HepG2 (cell line): ENCODE measurements around the gene DPEP1. TPM values are rescaled to one million over a fixed set of nuclear protein-coding genes. Genes with fewer than 3 reads are reported as not detected.

Experiments used
- DZIP1 ChIP-seq: sonication (generic); formaldehyde crosslinking; IDR thresholded peaks from 2 replicates; pipeline ENCODE4 v1.5.0; 2020; ENCODE audit warnings: mild to moderate bottlenecking, missing genetic modification reagents
- KDM5A ChIP-seq: fragments of 200-600 bp; sonication (generic); IDR thresholded peaks from 2 replicates; pipeline ENCODE4 v1.7.0; 2018; ENCODE audit warnings: antibody characterized with exemption, mild to moderate bottlenecking, low read length, borderline replicate concordance
- MXI1 ChIP-seq: IDR thresholded peaks from 3 replicates; pipeline ENCODE4 v1.6.1; 2012; ENCODE audit warnings: low read depth, low read length, inconsistent platforms, borderline replicate concordance
- NFATC3 ChIP-seq: sonication (generic); formaldehyde crosslinking; IDR thresholded peaks from 2 replicates; pipeline ENCODE4 v1.5.1; 2020; ENCODE audit warnings: mild to moderate bottlenecking, missing genetic modification reagents
- NFIC ChIP-seq: IDR thresholded peaks from 2 replicates; pipeline ENCODE4 v1.6.1; 2012; ENCODE audit warnings: mild to moderate bottlenecking, low read length, inconsistent platforms
- NONO ChIP-seq, 2 experiments: fragments of 450-650 bp in 1 of 2; sonication (generic) in 1 of 2; formaldehyde crosslinking in 1 of 2; IDR thresholded peaks in 1 of 2; conservative IDR thresholded peaks in 1 of 2; 2 replicates each; pipeline versions ENCODE4 v1.6.1 to v1.8.0; 2017 to 2022; ENCODE audit warnings: mild to moderate bottlenecking in 1 of 2, missing genetic modification reagents in 1 of 2, moderate library complexity in 1 of 2
- NR2F2 ChIP-seq: IDR thresholded peaks from 2 replicates; pipeline ENCODE4 v1.6.1; 2012; ENCODE audit warnings: low read depth, inconsistent platforms, borderline replicate concordance
- SETDB1 ChIP-seq: sonication (generic); formaldehyde crosslinking; IDR thresholded peaks from 2 replicates; pipeline ENCODE4 v1.5.1; 2020; ENCODE audit warnings: missing genetic modification reagents, mild to moderate bottlenecking, borderline replicate concordance
- TOPORS ChIP-seq: sonication (generic); formaldehyde crosslinking; IDR thresholded peaks from 2 replicates; pipeline ENCODE4 v1.8.0; 2023; ENCODE audit warnings: mild to moderate bottlenecking, missing genetic modification reagents
- ZNF276 ChIP-seq: sonication (generic); formaldehyde crosslinking; IDR thresholded peaks from 2 replicates; pipeline ENCODE4 v1.4.0; 2020; ENCODE audit warnings: mild to moderate bottlenecking, low read depth, missing genetic modification reagents
- ZNF33B ChIP-seq: sonication (generic); formaldehyde crosslinking; IDR thresholded peaks from 2 replicates; pipeline ENCODE4 v1.5.1; 2020; ENCODE audit warnings: mild to moderate bottlenecking, missing genetic modification reagents
- ZNF431 ChIP-seq: sonication (generic); formaldehyde crosslinking; IDR thresholded peaks from 2 replicates; pipeline ENCODE4 v1.9.0; 2022; ENCODE audit warnings: missing genetic modification reagents, low read depth, mild to moderate bottlenecking, borderline replicate concordance
- ZNF468 ChIP-seq: sonication (generic); formaldehyde crosslinking; IDR thresholded peaks from 2 replicates; pipeline ENCODE4 v1.8.0; 2022; ENCODE audit warnings: mild to moderate bottlenecking, moderate library complexity, missing genetic modification reagents
- ZNF512B ChIP-seq: sonication (generic); formaldehyde crosslinking; IDR thresholded peaks from 2 replicates; pipeline ENCODE4 v1.5.1; 2020; ENCODE audit warnings: missing genetic modification reagents, mild to moderate bottlenecking, borderline replicate concordance
- ZNF570 ChIP-seq: sonication (generic); formaldehyde crosslinking; IDR thresholded peaks from 2 replicates; pipeline ENCODE4 v1.4.0; 2020; ENCODE audit warnings: mild to moderate bottlenecking, missing genetic modification reagents, borderline replicate concordance
- ZNF747 ChIP-seq: sonication (generic); formaldehyde crosslinking; IDR thresholded peaks from 2 replicates; pipeline ENCODE4 v1.8.1; 2023; ENCODE audit warnings: missing genetic modification reagents, mild to moderate bottlenecking, borderline replicate concordance
- polyA plus RNA-seq, 8 experiments: library from polyadenylated mRNA; depleted of rRNA in 3 of 8; stranded (reverse) in 7 of 8; unstranded in 1 of 8; fragments of >200 nt; fragmentation: Illumina TruSeq in 4 of 8; extraction: Trizol in 4 of 8; gene quantifications; 2 replicates each; pipeline versions ENCODE4 v1.2.1 to v1.2.3, GENCODE V29; 2011 to 2016; ENCODE audit warnings: low read depth in 4 of 8, missing spikeins in 1 of 8, mixed read lengths in 1 of 8; ENCODE audit not compliant: insufficient read depth in 1 of 8
- total RNA-seq, 5 experiments: library from RNA; depleted of rRNA; stranded (reverse); fragments of >200 nt; fragmentation: Illumina TruSeq; extraction: Trizol; gene quantifications; 2 replicates each; pipeline ENCODE4 v1.2.3, GENCODE V29; 2016; ENCODE audit warnings: low read depth in 1 of 5
- TF ChIP-seq, protein P1 (sequence below): sonication (generic); formaldehyde crosslinking; IDR thresholded peaks from 2 replicates; pipeline ENCODE4 v1.4.0; 2020; ENCODE audit warnings: missing genetic modification reagents

DPEP1 gene
- total and polyA plus RNA-seq, 2 of the 13 experiments (the other 11 are each of a cell fraction or from before 2014, with no cell fraction given) = 37.6 to 52.2 TPM

- TF ChIP-seq DZIP1 (no peak), SETDB1 (no peak), NR2F2 (peak; percentile 34; the same call in 1 of the 2 replicates), KDM5A (no peak), ZNF33B (CRISPR knock-in tag) (no peak), ZNF431 (CRISPR knock-in tag) (no peak), ZNF276 (CRISPR knock-in tag) (no peak), ZNF570 (CRISPR knock-in tag) (no peak), NONO (IDR thresholded peaks at IDR 0.05) (no peak), NONO (CRISPR knock-in tag; conservative IDR thresholded peaks at IDR 0.05) (0 out of 2 replicates have a peak, but pooled peaks have one; percentile 45), NFIC (no peak), NFATC3 (no peak), ZNF468 (CRISPR knock-in tag) (no peak), ZNF747 (no peak; the same call in 1 of the 2 replicates), TOPORS (CRISPR knock-in tag) (no peak), MXI1 (no peak), ZNF512B (CRISPR knock-in tag) (0 out of 2 replicates have a peak, but pooled peaks have one; percentile 28)
- TF ChIP-seq, protein P1, sequence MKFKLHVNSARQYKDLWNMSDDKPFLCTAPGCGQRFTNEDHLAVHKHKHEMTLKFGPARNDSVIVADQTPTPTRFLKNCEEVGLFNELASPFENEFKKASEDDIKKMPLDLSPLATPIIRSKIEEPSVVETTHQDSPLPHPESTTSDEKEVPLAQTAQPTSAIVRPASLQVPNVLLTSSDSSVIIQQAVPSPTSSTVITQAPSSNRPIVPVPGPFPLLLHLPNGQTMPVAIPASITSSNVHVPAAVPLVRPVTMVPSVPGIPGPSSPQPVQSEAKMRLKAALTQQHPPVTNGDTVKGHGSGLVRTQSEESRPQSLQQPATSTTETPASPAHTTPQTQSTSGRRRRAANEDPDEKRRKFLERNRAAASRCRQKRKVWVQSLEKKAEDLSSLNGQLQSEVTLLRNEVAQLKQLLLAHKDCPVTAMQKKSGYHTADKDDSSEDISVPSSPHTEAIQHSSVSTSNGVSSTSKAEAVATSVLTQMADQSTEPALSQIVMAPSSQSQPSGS (CRISPR knock-in tag) = peak; percentile 28; the same call in 1 of the 2 replicates
Observed at GRCh38 chr16:89624777-89625761, 11.6 kb downstream of the DPEP1 start (continued).
